Raji (cell line): ENCODE results near the gene SLC43A3.

Source experiments
- POLR2A ChIP-seq: IDR thresholded peaks from 2 replicates; pipeline ENCODE4 v1.6.1; 2011; ENCODE audit warnings: low read depth, low read length, control low read depth; ENCODE audit not compliant: insufficient read depth

The SLC43A3 gene

DNA sequence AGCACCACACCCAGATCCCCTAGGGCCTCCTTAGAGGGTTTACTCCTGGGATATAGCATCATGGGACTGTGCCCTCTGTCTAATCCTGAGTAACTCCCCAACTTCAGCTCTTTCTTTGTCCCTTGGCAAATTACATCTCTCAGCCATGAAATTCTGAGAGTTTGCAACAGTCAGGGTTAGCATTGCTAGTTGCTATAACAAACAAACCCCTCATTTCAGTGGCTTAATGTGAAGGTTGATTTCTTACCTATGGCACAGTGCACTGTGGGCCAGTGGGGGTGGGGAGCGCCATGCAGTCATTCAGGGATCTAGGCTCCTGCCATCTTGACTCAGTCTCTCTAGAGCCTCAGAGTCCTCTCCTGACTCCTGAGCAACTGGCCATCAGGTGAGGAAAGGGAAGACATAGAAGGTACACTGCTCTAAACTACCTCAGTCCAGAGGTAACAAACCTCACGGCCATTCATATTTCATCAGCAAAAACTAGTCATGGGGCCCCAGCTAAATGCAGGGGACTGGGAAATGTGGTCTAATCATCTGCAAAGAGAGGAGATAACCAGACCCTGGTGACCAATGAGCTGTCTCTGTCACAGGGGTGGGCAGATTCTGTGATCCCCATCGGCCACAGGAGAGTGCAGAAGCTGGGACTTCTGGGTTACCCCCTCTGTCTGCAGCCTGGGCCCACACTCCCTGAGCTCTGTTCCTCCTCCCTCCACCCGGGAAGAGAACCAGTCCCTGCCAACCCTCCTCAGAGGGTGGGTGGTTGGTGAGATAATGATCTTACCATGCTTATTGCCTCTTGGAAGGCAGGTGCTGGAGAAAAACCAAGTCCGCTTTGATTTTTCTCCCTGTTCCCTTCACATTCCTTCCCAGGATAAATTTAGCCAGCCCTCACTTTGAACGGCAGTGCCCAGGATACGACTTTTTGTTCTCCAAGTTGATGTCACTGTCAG, 63.5 kb downstream of the SLC43A3 start:
- TF ChIP-seq POLR2A: no peak

DNA sequence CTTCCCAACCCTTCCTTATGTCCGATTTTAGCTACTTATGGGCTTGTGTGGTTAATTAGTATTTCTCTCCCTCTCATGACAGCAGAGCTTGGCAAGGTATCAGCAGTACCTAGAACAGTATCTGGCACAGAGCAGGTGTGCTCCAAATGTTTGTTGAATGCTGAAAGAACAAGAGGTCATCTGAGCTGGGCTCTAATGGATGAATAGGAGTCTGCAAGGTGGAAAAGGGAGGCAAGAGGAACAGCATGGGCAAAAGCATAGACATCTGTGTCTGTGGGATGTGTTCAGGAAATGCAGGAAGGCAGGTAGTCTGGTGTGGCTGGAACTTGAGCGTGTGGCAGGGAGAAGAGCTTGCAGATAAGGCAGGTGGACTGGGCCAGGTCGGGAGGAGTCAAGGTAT, 65.0 kb downstream of the SLC43A3 start:
- TF ChIP-seq POLR2A: no peak

DNA sequence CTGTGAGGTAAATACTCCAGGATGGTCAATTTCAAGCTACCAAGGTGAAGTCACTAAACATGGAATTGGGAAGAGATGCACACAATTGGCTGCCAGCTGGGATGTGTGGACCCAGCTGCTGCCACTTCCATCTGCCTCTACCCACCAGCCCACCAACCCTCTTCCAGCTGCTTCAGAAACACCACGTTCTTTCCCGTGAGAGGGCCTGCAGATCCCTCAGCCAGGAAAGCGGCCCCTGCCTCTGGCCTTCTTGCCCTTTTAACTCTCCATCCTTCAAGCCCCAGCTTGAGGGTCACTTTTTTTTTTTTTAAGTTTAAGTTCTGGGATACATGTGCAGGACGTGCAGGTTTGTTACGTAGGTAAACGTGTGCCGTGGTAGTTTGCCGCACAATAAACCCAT, 65.9 kb downstream of the SLC43A3 start:
- no peak for TF ChIP-seq POLR2A

DNA sequence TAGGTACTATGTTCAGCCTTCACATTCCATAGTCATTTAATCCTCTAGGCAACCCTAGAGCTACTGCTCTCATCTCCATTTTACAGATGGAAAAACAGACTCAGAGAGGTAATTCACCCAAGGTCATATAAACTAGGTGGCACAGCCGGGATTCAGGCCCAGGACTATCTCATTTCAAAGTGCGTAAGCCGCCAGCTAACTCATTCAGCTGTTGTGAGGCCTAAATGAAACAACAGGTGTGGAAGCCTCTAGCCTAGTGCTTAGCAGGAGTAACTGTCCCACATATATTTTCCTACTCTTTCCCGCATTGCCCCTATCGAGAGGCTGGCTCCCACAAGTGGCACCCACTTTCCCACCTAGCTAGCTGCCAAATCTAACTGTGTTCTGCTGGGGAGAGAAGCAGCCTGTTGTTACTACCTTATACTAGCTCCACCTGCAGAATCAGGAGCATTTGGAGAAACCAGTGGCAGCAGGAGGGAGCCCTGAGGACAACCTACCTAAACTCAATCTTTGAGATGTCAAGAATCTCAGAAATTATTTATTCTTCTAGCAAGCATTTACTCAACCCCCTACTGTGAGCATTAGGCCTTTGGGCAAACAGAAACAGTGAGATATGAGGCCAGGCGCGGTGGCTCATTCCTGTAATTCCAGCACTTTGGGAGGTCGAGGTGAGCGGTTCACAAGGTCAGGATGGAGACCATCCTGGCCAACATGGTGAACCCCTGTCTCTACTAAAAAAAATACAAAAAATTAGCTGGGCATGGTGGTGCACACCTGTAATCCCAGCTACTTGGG, 66.8 kb downstream of the SLC43A3 start:
- no peak for TF ChIP-seq POLR2A

DNA sequence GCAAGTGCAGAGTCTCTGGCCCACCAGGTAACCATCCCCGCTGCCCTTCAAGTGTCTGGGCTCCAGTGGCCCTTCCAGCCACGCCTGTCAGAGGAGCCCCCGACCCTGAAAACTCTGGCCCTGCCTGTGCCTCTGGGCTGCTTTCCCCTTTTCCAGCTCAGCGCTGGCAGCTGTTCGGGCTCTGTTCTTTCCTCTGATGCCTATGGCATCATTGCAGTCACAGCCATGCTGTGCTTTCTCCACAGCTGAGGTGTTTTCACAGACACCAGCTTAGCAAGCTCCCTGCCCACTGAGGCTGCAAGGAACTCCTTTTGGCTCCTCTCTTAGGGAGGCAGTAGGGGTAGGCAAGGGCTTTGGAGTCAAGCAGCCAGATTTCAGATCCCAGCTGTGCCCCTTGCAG, 67.5 kb downstream of the SLC43A3 start:
- no peak for TF ChIP-seq POLR2A

- TF ChIP-seq POLR2A: no peak
Observed at GRCh38 chr11:57358991-57359390, 67.9 kb downstream of the SLC43A3 start.

GRCh38 chr11:57358543-57358961, 68.4 kb downstream of the SLC43A3 start:
- TF ChIP-seq POLR2A: no peak

GRCh38 chr11:57357856-57358255, 69.1 kb downstream of the SLC43A3 start:
- no peak for TF ChIP-seq POLR2A

- no peak for TF ChIP-seq POLR2A
Observed at GRCh38 chr11:57357310-57357709, 69.6 kb downstream of the SLC43A3 start.
